LNCaP clone FGC (cell line): ENCODE data around the gene CLK1.

Experiments
- DNase-seq: peaks from one replicate; pipeline ENCODE4 v3.0.0-alpha.2; 2011; ENCODE audit warnings: low read depth
- H3K4me3 ChIP-seq: 2 replicates; pipeline ENCODE4 v1.5.1; 2011; ENCODE audit warnings: mild to moderate bottlenecking, low read depth, low read length, control low read depth
- TF ChIP-seq, protein P1 (sequence below): IDR thresholded peaks from 2 replicates; pipeline ENCODE4 v1.5.1; 2012; ENCODE audit warnings: mild to moderate bottlenecking; ENCODE audit not compliant: control insufficient read depth, insufficient read depth; ENCODE audit errors: extremely low read depth

CLK1 gene

GRCh38 chr2:200864176-200865034, at the start of gene CLK1:
Gene CLK1 (minus strand): TSS chr2:200864658. CDS start chr2:200861862, 2,796 bp downstream.
- peak; percentile 57 for DNase-seq
- TF ChIP-seq, protein P1, sequence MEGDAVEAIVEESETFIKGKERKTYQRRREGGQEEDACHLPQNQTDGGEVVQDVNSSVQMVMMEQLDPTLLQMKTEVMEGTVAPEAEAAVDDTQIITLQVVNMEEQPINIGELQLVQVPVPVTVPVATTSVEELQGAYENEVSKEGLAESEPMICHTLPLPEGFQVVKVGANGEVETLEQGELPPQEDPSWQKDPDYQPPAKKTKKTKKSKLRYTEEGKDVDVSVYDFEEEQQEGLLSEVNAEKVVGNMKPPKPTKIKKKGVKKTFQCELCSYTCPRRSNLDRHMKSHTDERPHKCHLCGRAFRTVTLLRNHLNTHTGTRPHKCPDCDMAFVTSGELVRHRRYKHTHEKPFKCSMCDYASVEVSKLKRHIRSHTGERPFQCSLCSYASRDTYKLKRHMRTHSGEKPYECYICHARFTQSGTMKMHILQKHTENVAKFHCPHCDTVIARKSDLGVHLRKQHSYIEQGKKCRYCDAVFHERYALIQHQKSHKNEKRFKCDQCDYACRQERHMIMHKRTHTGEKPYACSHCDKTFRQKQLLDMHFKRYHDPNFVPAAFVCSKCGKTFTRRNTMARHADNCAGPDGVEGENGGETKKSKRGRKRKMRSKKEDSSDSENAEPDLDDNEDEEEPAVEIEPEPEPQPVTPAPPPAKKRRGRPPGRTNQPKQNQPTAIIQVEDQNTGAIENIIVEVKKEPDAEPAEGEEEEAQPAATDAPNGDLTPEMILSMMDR, result no peak

DNA sequence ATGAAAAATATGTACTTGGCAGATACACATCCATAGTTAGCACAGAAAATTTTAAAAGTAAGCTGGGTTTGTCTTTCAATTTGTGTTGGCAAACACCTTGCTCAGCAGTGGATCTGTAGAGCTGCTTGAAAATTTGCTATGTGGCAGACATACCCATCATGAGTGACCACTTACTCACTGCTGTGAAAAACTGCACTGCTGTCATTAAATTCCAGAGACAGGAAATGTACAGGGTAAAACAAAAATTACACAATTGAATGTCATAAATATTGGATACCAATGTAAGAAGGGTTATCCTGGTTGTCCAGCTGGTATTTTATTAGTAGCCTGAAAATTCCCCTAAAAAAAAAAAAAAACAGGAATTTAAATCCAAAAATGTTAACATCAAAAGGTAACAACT, 49.2 kb upstream of the CLK1 start:
- TF ChIP-seq, protein P1, result no peak
- H3K4me3 ChIP-seq, result no peak overlapping the region
- no peak for DNase-seq

More at GRCh38 chr2:200864176-200865034, at the start of gene CLK1:
- peak within 1 kb of the TSS; percentile 82 for H3K4me3 ChIP-seq

DNA sequence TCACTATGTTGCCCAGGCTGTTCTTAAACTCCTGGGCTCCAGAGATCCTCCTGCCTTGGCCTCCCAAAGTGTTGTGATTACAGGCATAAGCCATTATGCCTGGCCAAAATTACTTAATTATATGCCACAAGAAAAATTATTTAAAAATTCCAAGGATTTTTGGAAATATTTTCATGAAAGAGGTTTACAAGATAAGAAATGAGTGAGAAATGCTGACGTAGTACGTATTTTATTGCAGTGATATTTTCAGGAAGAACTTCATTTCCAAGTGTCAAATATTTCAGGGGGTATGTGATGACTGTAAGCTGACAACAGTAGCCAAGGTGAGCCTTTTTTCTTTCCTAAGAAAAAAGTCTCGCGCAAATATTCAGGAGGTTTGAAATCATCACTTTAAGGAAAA, 45.5 kb upstream of the CLK1 start:
- no peak overlapping the region for H3K4me3 ChIP-seq
- TF ChIP-seq, protein P1, result no peak
- DNase-seq, result no peak

DNA sequence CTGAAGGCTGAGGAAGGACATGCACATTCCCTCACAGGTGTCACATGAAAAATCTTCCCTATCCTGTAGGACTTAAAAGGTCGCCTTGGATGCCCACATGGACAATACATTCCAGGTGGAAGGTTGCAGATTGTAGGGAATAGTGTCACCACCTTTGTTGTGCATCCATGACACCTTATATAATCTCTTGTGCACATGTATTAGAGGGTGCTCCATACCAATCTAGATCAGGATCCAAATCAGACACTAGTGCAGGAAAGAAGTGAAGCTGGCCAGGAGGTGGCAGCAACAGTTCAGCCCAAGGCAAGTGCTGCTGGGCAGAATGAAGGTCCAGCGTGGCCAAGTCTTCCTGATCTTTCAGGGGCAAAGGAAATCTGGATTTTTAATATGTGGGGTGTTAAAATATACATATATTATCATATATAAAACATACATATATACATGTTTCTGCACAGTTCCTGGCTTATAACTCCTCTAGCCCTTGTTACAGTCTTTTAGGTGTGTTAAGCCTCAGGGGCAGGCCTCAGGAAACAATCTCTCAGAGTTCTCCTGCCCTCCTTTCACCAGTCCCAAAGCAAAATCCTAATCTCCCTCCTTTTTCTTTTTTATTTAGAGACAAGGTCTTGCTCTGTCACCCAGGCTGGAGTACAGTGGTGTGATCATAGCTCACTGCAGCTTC, 41.3 kb upstream of the CLK1 start:
- no peak overlapping the region for H3K4me3 ChIP-seq
- TF ChIP-seq, protein P1, result peak; percentile 87
- DNase-seq, result peak; percentile 40

GRCh38 chr2:200901459-200902072, 37.1 kb upstream of the CLK1 start:
- TF ChIP-seq, protein P1, result peak; percentile 71
- peak; percentile 67 for DNase-seq
- H3K4me3 ChIP-seq, result no peak overlapping the region

- no peak for DNase-seq
- H3K4me3 ChIP-seq, result no peak overlapping the region
- TF ChIP-seq, protein P1, result no peak
These were observed 35.0 kb upstream of the CLK1 start for GRCh38 chr2:200899482-200899881.
